Measurements from ENCODE around the gene SPINK2. TPM values are rescaled to one million over a fixed set of nuclear protein-coding genes. Genes with fewer than 3 reads are reported as not detected.

Gene SPINK2
- 1.4 and 1.6 TPM in 2 replicates for total RNA-seq (2021; fragmentation: NEBNext Ultra II Directional; extraction: Animal tissue kit (Norgen Biotek cat#: 25700))
- 0.89 and 1.9 TPM in 2 replicates for polyA plus RNA-seq (2011; rRNA removed)
- polyA plus RNA-seq (2011; cell fraction: cytosol; rRNA removed), result 2.2 TPM
- 1.7 TPM for polyA plus RNA-seq (2011; cell fraction: nucleus; rRNA removed)
- 0.44 to 1.1 TPM (median 0.52 TPM) in 4 replicates for polyA plus RNA-seq (2012, experiment 1 of 2)
- polyA plus RNA-seq (2012, experiment 2 of 2), result 2.2 TPM
- 2.4 TPM for polyA plus RNA-seq (2013, experiment 1 of 2)
- polyA plus RNA-seq (2013, experiment 2 of 2), result 2.1 TPM
- 0.66 TPM in 1 of 2 replicates, not detected in the other for polyA minus RNA-seq (2011; rRNA and poly(A)+ RNA removed)
- polyA minus RNA-seq (2011; cell fraction: cytosol; rRNA and poly(A)+ RNA removed), result not detected
- polyA minus RNA-seq (2011; cell fraction: nucleus; rRNA and poly(A)+ RNA removed), result not detected
- long read RNA-seq, experiment 1, partial matches to known transcripts, result 0 of 2 reads
- long read RNA-seq, experiment 1, other reads (novel, unspliced or antisense), result 0 of 2 reads
- long read RNA-seq, experiment 2, result 0 reads

- H2BK120ac ChIP-seq (replicated peaks; ENCODE audit: low read depth, low read length), result no peak within 1 kb of the TSS
- peak within 1 kb of the TSS; percentile 33 to 72 (median 48) for H3K4me3 ChIP-seq (ENCODE audit: extremely low read depth in 1 of 4, insufficient read depth in 2 of 4, low read depth in 3 of 4, low read length in 4 of 4)
- no peak within 1 kb of the TSS for H3K56ac ChIP-seq (replicated peaks; ENCODE audit: insufficient read length, low read depth, low read length)
- no peaks in the 10 kb centered on the region for H3K36me3 ChIP-seq (ENCODE audit: control insufficient read depth in 2 of 4, insufficient read depth in 4 of 4, low read length in 3 of 4)
- WGBS, 2 experiments (ENCODE audit: extremely low coverage in 1 of 2, insufficient coverage in 1 of 2, insufficient read length in 1 of 2, insufficient replicate concordance in 2 of 2, low coverage in 1 of 2, low lambda C conversion rate in 2 of 2, missing lambda C conversion rate in 1 of 2), result 4% methylated on average over 37 of the region's 58 CpGs; no CpG with 5 or more reads in 1 of the 2 experiments
- H3K18ac ChIP-seq (ENCODE audit: extremely low read depth, low read length), result no peak within 1 kb of the TSS; the same call in 1 of the 2 replicates
- H3K27ac ChIP-seq (ENCODE audit: low read depth, low read length), result no peak within 1 kb of the TSS
- H3K9ac ChIP-seq (replicated peaks in 1 of 4; ENCODE audit: extremely low read depth in 1 of 4, low read depth in 3 of 4, low read length in 3 of 4), result 0 out of 7 replicates have a peak within 1 kb of the TSS, but pooled peaks of 1 of the 4 experiments have one; percentile 11
- no peak within 1 kb of the TSS for H2BK5ac ChIP-seq (ENCODE audit: low read depth, low read length)
- FAIRE-seq, result peak; percentile 39
- no peak within 1 kb of the TSS for H3K4ac ChIP-seq (replicated peaks; ENCODE audit: insufficient read length, low read depth, low read length)
- no peaks in the 10 kb centered on the region for H4K20me1 ChIP-seq (replicated peaks in 1 of 2; ENCODE audit: control insufficient read depth in 1 of 2, insufficient read depth in 2 of 2, low read length in 2 of 2)
- no peak within 1 kb of the TSS for H2BK20ac ChIP-seq (ENCODE audit: low read length)
- H2BK12ac ChIP-seq (ENCODE audit: low read depth, low read length), result no peak within 1 kb of the TSS; the same call in 1 of the 2 replicates
- peak within 1 kb of the TSS; percentile 77; the same call in 1 of the 2 replicates for H2AFZ ChIP-seq (ENCODE audit: low read length)
- DNase-seq (ENCODE audit: low read depth in 1 of 2, low spot score in 2 of 2), result peak; percentile 56 to 84
- no peaks in the 10 kb centered on the region for H3K9me3 ChIP-seq (ENCODE audit: insufficient read depth in 2 of 2, low read depth in 1 of 2, low read length in 1 of 2)
- H3K4me1 ChIP-seq (replicated peaks in 1 of 4; ENCODE audit: control insufficient read depth in 3 of 4, insufficient read depth in 4 of 4, low read length in 3 of 4), result no peaks in the 10 kb centered on the region
- peaks cover 8 to 16% (median 12%) of the 10 kb centered on the region in 4 experiments for H3K27me3 ChIP-seq (replicated peaks in 1 of 4; ENCODE audit: control insufficient read depth in 3 of 4, extremely low read depth in 1 of 4, insufficient read depth in 3 of 4, low read length in 3 of 4)
- POLR2A ChIA-PET (ENCODE audit: partially characterized antibody), result interaction anchor here (0.6 to 2.1 kb wide), 5 partner anchors 15 to 158 kb away, joined by 3 to 6 read pairs (median 4); partner anchors contain the start of gene POLR2B
- peak within 1 kb of the TSS; percentile 75 to 80 for H3K4me2 ChIP-seq (ENCODE audit: insufficient read depth in 1 of 2, low read depth in 2 of 2, low read length in 2 of 2)
- H3K79me2 ChIP-seq (ENCODE audit: control insufficient read depth in 1 of 2, insufficient read depth in 2 of 2, low read length in 2 of 2), result no peaks in the 10 kb centered on the region
- no peak within 1 kb of the TSS for H4K91ac ChIP-seq (replicated peaks; ENCODE audit: insufficient read length, low read length)
- H3K79me1 ChIP-seq (ENCODE audit: low read depth, low read length), result no peaks in the 10 kb centered on the region
- CTCF ChIA-PET (ENCODE audit: partially characterized antibody), result interaction anchor here (1.1 to 4.6 kb wide), 5 partner anchors 10 to 294 kb away, joined by 3 to 48 read pairs (median 4); no protein-coding TSS in a partner anchor
- H4K8ac ChIP-seq (ENCODE audit: extremely low read depth, insufficient read depth, low read length), result no peak within 1 kb of the TSS
- H4K5ac ChIP-seq (ENCODE audit: insufficient read length, low read depth, low read length), result no peak within 1 kb of the TSS
- no peak within 1 kb of the TSS for H2AK5ac ChIP-seq (ENCODE audit: low read depth, low read length)
- no peak within 1 kb of the TSS for H3K14ac ChIP-seq (ENCODE audit: insufficient read length)
- H2BK15ac ChIP-seq (ENCODE audit: low read length), result no peak within 1 kb of the TSS
- peaks cover 5% of the 10 kb centered on the region for H3K23me2 ChIP-seq (ENCODE audit: low read depth, low read length)
- H3K23ac ChIP-seq (ENCODE audit: insufficient read length), result no peak within 1 kb of the TSS
- TF ChIP-seq SIX5 (IDR thresholded peaks at IDR 0.05; ENCODE audit: low read depth, low read length) (no peak), BACH1 (IDR thresholded peaks at IDR 0.05; ENCODE audit: low read length) (no peak), POLR2AphosphoS5 (IDR thresholded peaks at IDR 0.05; ENCODE audit: low read depth, low read length) (peak; percentile 66; the same call in 1 of the 2 replicates), BCL11A (IDR thresholded peaks at IDR 0.05; ENCODE audit: low read depth in 2 of 2, low read length in 2 of 2) (no peak), RFX5 (IDR thresholded peaks at IDR 0.05; ENCODE audit: borderline replicate concordance, low read depth, low read length) (no peak), RAD21 (IDR thresholded peaks at IDR 0.05 in 1 of 2, conservative IDR thresholded peaks at IDR 0.05 in 1 of 2; ENCODE audit: low read depth in 2 of 2, low read length in 2 of 2) (no peak; a peak in 2 of 4 replicates), MAX (IDR thresholded peaks at IDR 0.05) (peak; percentile 45; the same call in 1 of the 2 replicates), ZNF274 (IDR thresholded peaks at IDR 0.05; ENCODE audit: borderline replicate concordance, extremely low read depth, low read length) (no peak)
These were observed at the start of gene SPINK2 for GRCh38 chr4:56821381-56822243. Gene SPINK2 (minus strand): TSS chr4:56821701. CDS start chr4:56821662, 39 bp downstream.

Measured in H1 (cell line).